Hematopoietic multipotent progenitor cell treated with erythropoietin and hydrocortisone succinate and interleukin-3 and kit ligand, for 17 days (in vitro differentiated cells): ENCODE data around the gene EML4.
"Not testable (repeated sequence)": the region's sequence is repeated elsewhere in the genome, so short reads cannot be mapped to it uniquely, and the experiment has no call there.

Source experiments
- DNase-seq: peaks from one replicate; pipeline ENCODE4 v3.0.0-alpha.2; 2015; ENCODE audit warnings: low spot score

EML4 gene

GRCh38 chr2:42353792-42354429 is 184.8 kb downstream of the EML4 start:
- DNase-seq, result no peak

- peak; percentile 35 for DNase-seq
Measured at GRCh38 chr2:42359304-42359964, 190.3 kb downstream of the EML4 start.

DNA sequence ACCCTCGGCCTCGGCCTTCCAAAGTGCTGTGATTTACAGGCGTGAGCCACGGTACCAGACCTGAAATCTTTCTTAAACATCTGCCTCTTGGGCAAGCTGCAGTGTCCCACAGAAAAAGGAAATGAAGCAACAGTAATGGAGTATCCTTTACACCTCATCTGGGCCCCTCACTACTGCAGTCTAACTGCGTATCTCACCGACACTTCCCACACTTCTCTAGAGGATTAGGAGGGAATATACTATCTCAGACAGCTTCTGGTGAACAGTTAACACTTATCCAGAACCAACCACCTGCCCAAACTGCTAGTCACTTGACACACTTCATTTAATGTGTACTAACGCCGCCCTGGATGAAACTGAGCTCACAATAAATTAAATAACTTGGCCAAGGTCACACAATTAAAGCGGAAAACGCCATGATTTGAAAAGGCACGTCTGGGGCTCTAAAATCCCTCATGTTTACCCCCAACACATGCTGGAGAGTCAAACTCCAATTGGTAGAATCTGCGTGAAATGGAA is 190.9 kb downstream of the EML4 start:
- peak; percentile 54 for DNase-seq

- DNase-seq, result no peak
Measured at GRCh38 chr2:42360493-42360889, 191.3 kb downstream of the EML4 start.

DNA sequence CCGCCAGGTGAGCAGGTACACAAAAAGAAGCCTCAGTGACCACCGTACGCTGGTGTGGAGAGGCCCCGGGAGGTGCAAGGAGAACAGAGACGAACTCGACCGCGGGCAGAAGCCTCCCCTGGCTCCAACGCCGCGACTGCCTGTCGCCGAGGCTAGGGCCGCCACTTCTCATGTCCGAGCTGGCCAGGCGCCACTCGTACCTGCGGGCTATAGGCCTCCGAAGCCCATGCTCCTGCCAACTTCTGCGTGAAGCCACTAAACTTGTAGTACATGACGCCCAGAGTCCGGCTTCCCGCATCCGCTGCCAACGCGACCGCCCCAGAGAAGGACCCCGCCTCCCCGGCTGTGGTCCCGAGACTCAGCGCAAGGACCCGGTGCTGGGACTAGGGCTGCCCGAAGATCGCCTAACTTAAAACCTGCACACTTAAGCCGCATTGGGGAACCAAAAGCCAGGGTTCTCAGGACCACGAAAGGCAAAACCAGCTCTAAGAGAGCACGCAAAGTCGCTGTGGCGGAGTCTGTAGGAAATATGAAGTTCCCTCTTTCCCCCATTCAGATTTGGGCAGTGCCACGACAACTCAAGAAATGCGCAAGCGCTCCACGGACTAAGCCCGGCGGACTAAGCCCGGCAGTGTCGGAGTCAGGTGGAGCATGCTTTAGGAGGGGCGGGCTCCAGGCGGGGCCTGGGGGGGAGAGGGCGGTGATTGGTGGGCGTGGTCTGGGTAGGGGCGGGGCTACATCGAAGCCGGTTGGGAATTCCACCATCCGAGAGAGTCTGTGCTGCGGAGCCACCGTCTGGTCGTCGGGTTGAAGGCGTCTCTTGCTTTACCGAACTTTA is 192.0 kb downstream of the EML4 start, which contains the start of gene COX7A2L:
COX7A2L (minus strand) TSS at position 328 of the 838 bp plus-strand sequence; CDS start at position 272, 56 bp downstream.
- peak; percentile 97 for DNase-seq

GRCh38 chr2:42361728-42362283 is 192.7 kb downstream of the EML4 start:
- DNase-seq, result no peak

DNA sequence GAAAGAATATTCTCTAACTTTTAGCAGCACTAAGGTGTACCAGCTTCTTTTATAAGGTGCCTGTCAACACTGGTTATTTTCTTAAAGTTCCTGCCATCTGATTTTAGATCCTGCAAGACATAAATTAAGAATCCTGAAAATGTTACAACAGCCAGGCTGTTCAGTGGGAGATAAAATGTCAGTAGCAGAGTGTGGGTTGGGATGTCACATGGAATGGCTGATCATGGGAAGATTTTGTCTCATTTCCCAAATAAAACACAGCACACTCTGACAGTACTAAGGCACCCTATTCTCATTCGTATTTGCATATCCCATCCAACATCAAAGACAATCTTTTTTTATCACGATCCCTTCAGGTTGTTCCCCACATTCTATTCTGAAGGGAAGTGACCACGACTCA is 194.3 kb downstream of the EML4 start:
- DNase-seq, result no peak

GRCh38 chr2:42364658-42365057 is 195.5 kb downstream of the EML4 start:
- DNase-seq, result no peak

- DNase-seq, result no peak
Measured at GRCh38 chr2:42366411-42366810, 197.3 kb downstream of the EML4 start.

GRCh38 chr2:42367835-42368234 is 198.7 kb downstream of the EML4 start:
- no peak for DNase-seq

DNA sequence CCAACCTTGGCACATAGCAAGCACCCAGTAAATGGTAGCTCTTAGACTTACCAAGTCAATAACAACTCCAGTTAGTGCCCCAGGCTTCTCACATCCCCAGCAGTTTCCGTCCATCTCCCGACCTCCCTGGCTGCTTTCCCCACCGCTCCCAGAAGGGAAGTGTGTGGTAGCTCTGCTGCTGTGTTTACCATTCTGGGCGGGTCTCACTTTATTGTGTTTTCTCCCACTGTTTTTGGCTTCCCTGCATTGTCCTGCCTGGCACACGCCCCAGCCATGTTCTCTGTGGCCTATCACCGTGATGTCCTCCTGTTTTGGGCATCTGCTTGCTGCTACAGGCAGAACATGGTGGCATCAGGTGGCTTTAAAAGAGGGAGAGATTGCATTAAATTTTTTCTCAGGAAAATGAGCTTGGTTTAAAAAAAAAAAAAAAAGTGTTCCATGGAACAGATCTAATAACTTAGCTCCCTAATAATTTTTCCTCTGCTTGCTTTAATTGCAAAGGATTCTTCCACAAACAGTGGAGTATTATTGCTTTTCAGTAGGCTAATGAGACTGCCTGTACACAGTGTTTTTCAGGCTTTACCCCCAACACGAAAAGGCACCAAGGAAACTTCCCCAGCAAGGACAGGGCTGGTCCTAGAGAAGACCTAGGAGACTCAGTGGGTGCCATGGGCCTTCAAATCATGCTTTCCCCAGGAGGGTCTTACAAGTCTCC is 199.8 kb downstream of the EML4 start:
- DNase-seq, result no peak

DNA sequence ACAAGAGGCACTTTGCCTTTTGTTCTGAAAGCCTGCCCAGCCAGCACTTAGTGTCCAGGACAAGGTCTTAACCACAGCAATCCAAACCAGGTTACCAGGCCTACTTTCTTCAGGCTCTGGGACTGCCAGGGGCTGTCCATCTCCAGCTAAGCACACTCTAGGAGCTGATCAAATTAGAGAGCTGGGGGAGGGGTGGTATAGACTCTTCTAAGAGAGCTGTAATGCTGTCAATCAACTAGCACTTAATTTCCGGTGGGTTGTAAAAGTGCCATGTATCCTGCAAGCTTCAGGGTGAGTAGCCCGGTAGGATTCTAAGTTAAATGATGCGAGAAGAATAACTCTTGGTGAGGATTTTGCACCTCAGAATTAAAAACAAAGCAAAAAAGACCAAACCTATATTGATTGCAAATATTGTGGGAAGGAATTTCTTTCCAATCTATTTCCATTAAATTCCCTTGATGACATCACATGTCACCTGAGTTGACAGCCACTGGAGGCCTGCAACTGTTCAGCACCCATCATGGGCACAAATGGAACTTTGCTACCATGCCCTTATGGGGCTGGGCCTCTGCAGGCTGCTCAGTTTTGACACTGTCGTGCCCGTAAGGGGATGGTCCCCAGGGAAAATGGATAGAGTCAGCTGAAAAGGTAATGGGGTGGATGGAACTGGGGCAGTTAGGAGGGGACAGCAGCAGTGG is 200.5 kb downstream of the EML4 start:
- no peak for DNase-seq

DNA sequence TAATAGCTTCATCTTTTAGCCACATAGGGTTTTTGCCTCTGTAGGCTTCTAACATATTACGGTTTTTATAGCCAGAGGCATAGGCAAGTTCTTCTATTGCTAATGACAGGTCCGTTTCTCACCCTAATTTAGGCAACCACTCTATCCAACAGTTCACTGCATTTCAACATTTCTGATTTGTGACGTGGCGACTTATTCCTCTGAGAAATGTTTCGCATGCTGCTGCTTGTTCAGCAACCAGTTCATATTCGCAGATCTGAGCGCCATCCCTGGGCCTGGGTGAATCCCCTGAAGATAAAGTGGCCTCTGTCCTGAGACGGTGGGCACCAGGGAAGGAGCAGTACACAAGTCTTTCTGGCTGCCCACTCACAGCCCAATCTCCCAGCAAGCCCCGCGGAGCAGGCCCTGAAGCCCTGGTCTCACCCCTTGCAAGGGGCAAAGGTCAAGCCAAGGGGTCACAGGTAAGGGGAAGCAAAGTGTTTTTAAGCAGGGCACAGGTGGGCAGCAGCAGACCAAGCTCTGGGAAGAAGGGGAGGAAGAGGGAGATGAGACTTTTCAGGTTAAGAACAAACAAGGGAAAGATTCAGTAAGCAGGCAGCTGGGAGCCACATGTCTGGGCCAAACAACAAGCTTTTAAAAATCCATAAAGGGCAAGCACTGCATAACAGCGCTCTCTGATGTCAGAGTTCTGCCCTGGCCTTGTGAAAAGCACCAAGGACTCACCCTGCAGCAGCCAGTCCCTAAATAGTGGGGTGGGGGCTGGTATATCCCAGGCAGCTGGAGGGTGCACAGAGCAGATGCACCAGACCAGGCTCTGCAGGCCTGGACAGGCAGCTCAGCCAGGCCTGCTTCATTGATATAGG is 202.7 kb downstream of the EML4 start:
- DNase-seq, result no peak

- no peak for DNase-seq
Measured at GRCh38 chr2:42372474-42373200, 203.5 kb downstream of the EML4 start.

- DNase-seq, result no peak
Measured at GRCh38 chr2:42376758-42377157, 207.6 kb downstream of the EML4 start.

DNA sequence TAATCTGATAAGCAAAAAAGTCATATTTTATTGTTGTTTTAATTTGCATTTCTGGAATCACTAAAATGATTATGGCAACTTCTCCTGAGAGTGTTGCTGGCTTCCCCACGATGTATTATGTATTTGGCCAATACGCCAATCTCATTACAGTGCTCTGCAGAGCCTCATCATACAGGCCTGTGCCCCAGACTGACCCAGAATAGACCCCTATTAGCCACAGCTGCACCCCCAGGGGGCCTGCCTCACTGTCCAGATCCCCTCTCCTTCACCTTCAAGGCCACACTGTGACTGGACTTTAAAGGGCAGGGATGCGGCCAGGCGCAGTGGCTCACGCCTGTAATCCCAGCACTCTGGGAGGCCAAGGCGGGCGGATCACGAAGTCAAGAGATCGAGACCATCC is 209.3 kb downstream of the EML4 start:
- DNase-seq, result no peak

- DNase-seq, result not testable (repeated sequence)
Measured at GRCh38 chr2:42380026-42380425, 210.9 kb downstream of the EML4 start.

DNA sequence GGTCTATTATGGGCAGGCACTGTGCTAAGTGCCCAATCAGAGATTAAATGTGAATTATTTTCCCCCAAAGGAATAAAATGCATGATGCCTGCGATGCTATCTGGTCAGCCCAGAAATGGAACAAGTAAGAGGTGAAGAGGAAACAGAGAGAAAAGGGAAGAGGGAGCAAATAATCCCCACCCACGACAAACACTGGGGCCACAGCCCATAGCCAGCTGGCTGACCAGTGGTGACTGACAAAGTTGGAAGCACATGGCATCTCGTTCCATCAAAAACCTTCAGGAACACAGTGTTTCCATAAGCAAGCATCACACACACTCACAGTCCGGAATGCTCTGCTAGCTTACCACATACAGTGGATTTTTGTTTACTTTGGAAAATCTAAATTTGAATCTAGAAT is 213.0 kb downstream of the EML4 start:
- no peak for DNase-seq
